B cell (primary cell): ENCODE data around the gene ARHGEF4. TPM values are rescaled to one million over a fixed set of nuclear protein-coding genes. Genes with fewer than 3 reads are reported as not detected.

Experiments
- ATAC-seq: fragments of 200-7000 bp; cut with Tn5 transposase; one replicate; pipeline ENCODE4 v1.10.0; 2021; ENCODE audit warnings: low read depth, mild to moderate bottlenecking, moderate number of reproducible peaks, moderate library complexity
- CTCF ChIA-PET: fragments of 350-600 bp; sonication (Branson Sonifier 250); formaldehyde crosslinking; loops from one replicate; lab custom pipeline; 2021; ENCODE audit warnings: antibody characterized with exemption, inconsistent platforms; lab: Charles Lee
- POLR2A ChIA-PET: fragments of 350-600 bp; sonication (Branson Sonifier 250); formaldehyde crosslinking; loops from one replicate; lab custom pipeline; 2021; ENCODE audit warnings: antibody characterized with exemption; lab: Charles Lee
- DNase-seq: peaks from one replicate; pipeline ENCODE4 v3.0.0; 2013
- H2AFZ ChIP-seq: 2 replicates; pipeline ENCODE4 v1.6.1; 2012; ENCODE audit warnings: mild to moderate bottlenecking, low read depth, low read length; ENCODE audit not compliant: insufficient read depth, poor library complexity, severe bottlenecking
- H3K27ac ChIP-seq, 2 donors: 1 replicate in 1 of 2; 2 replicates in 1 of 2; pipeline ENCODE4 v1.5.1; 2012 to 2013; ENCODE audit warnings: low read length in 2 of 2, mild to moderate bottlenecking in 2 of 2, moderate library complexity in 1 of 2
- H3K27me3 ChIP-seq, 4 experiments: fragments of 200-600 bp in 1 of 4; sonication (generic) in 1 of 4; replicated peaks in 1 of 4; 1 replicate in 2 of 4; 2 replicates in 2 of 4; pipeline versions ENCODE4 v1.6.1 to v1.7.0; 2013 to 2016; ENCODE audit warnings: low read length in 3 of 4, mild to moderate bottlenecking in 2 of 4, mixed read lengths in 1 of 4, moderate library complexity in 1 of 4; ENCODE audit not compliant: insufficient read depth in 4 of 4, control insufficient read depth in 3 of 4; ENCODE audit errors: control extremely low read depth in 1 of 4
- H3K36me3 ChIP-seq, 2 experiments: replicated peaks in 1 of 2; 1 replicate in 1 of 2; 2 replicates in 1 of 2; pipeline versions ENCODE4 v1.6.1 to v1.7.1; 2013; ENCODE audit warnings: low read length in 1 of 2; ENCODE audit not compliant: insufficient read depth in 2 of 2, control insufficient read depth in 1 of 2; ENCODE audit errors: control extremely low read depth in 1 of 2, extremely low read depth in 1 of 2
- H3K4me1 ChIP-seq, 2 donors: fragments of 200-600 bp in 1 of 2; sonication (generic) in 1 of 2; 1 replicate in 1 of 2; 2 replicates in 1 of 2; pipeline versions ENCODE4 v1.5.1 to v1.6.1; 2013 to 2017; ENCODE audit warnings: low read length in 2 of 2; ENCODE audit not compliant: control insufficient read depth in 2 of 2, insufficient read depth in 2 of 2
- H3K4me2 ChIP-seq: replicated peaks from 2 replicates; pipeline ENCODE3; 2012; ENCODE audit warnings: mild to moderate bottlenecking, low read depth, low read length; ENCODE audit not compliant: poor library complexity, severe bottlenecking
- H3K4me3 ChIP-seq, 5 experiments: fragments of 200-600 bp in 1 of 5; sonication (generic) in 1 of 5; 1 replicate in 3 of 5; 2 replicates in 2 of 5; pipeline versions ENCODE4 v1.5.1 to v1.7.0; 2011 to 2016; ENCODE audit warnings: low read length in 4 of 5, mild to moderate bottlenecking in 4 of 5, low read depth in 2 of 5, control low read depth in 1 of 5, moderate library complexity in 1 of 5; ENCODE audit not compliant: insufficient read depth in 1 of 5; ENCODE audit errors: control extremely low read depth in 1 of 5, extremely low read depth in 1 of 5
- H3K79me2 ChIP-seq: fragments of 200-600 bp; sonication (generic); one replicate; pipeline ENCODE4 v1.6.0; 2016; ENCODE audit warnings: low read length; ENCODE audit not compliant: control insufficient read depth, insufficient read depth
- H3K9ac ChIP-seq: fragments of 200-600 bp; sonication (generic); 2 replicates; pipeline ENCODE4 v1.6.1; 2017; ENCODE audit warnings: mild to moderate bottlenecking, low read length, moderate library complexity
- H3K9me3 ChIP-seq, 3 donors: one replicate each; pipeline versions ENCODE4 v1.6.1 to v1.7.1; 2013; ENCODE audit warnings: low read length in 2 of 3; ENCODE audit not compliant: control insufficient read depth in 2 of 3, insufficient read depth in 1 of 3; ENCODE audit errors: control extremely low read depth in 1 of 3
- H4K20me1 ChIP-seq: 2 replicates; pipeline ENCODE4 v1.6.0; 2012; ENCODE audit warnings: mild to moderate bottlenecking, low read length; ENCODE audit not compliant: insufficient read depth, control insufficient read depth, poor library complexity, severe bottlenecking
- H3K27ac Mint-ChIP-seq: one replicate; pipeline ENCODE4 v1.8.0; 2021; ENCODE audit warnings: mixed read lengths
- H3K27me3 Mint-ChIP-seq: one replicate; pipeline ENCODE4 v1.8.0; 2021; ENCODE audit warnings: mixed read lengths
- H3K4me1 Mint-ChIP-seq: one replicate; pipeline ENCODE4 v1.8.0; 2021; ENCODE audit warnings: mixed read lengths
- H3K4me3 Mint-ChIP-seq: one replicate; pipeline ENCODE4 v1.8.0; 2021; ENCODE audit warnings: mixed read lengths
- H3K9me3 Mint-ChIP-seq: one replicate; pipeline ENCODE4 v1.8.0; 2022; ENCODE audit warnings: mixed read lengths; ENCODE audit not compliant: insufficient read depth
- EZH2 ChIP-seq: IDR thresholded peaks from 2 replicates; pipeline ENCODE4 v1.6.1; 2012; ENCODE audit warnings: borderline replicate concordance, low read depth, mild to moderate bottlenecking, moderate library complexity, low read length; ENCODE audit not compliant: insufficient read depth, poor library complexity, severe bottlenecking
- WGBS: methylation state at CpG from one replicate; pipeline ENCODE4 v1.1.5; 2013; ENCODE audit warnings: missing lambda C conversion rate; ENCODE audit not compliant: insufficient coverage; 5-methylcytosine and 5-hydroxymethylcytosine counted together
- intact Hi-C: fragments of 100-400 bp; cut with micrococcal nuclease; formaldehyde crosslinking; loops from one replicate; pipeline ENCODE4 v1.10.0; 2022
- polyA plus RNA-seq: library from polyadenylated mRNA; depleted of rRNA; stranded (reverse); fragments of >200 nt; gene quantifications from 2 replicates; pipeline ENCODE4 v1.2.3, GENCODE V29; 2012
- total RNA-seq, 2 donors: library from RNA; stranded (reverse); fragments of 120-200 nt in 1 of 2; gene quantifications; 1 replicate in 1 of 2; 2 replicates in 1 of 2; pipeline versions ENCODE4 v1.2.3 to v1.2.4, GENCODE V29; 2013 to 2022
- TF ChIP-seq, protein P1 (sequence below): fragments of 200-600 bp; IDR thresholded peaks from one replicate; pipeline ENCODE4 v1.8.0; 2022; ENCODE audit warnings: antibody characterized with exemption, mild to moderate bottlenecking

Gene ARHGEF4
- total and polyA plus RNA-seq, 2 donors (not counting 1 experiment from before 2014, with no cell fraction given): 2.1 TPM; not detected in 1

DNA sequence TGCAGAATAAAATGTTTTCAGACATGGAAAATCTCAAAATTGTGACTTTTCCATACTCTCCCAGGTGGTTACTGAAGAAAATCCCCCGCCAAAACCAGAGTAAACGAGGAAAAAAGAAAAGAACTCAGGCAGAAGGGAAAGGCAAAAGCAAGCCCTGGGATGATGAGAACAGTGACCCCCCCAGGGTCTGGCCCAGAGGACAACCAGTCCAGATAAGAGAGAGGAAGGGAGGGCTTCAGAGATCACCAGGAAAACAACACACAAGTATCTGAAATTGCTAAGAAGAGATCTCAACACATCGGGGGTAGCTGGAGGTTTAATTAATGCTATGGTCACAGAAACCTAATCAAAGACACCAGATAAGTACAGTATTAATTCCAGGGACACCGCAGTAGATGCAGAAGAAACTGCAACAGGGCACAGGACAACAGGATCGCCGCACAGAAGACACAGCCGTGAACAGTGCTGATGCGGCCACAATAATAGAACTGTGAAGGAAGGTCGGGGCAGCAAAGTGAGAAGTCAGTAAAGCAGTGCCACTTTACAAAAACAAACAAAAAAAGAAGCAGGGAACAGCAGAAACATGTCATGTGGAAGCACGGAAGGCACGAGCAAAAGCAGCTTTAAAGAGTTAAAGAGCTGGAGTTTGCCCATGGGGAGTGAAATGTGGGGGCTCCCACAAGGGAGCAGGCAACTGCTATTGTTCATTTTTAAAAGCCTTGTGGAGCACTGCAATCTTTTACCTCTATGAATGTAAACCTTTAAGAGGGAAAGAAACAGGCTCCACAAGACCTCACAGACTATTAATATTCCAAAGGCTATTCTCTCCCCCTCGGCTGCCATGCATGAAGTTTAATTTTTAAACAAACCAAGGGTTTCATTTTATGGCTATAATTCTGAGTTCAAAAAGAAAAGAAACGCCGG is 228.1 kb downstream of the ARHGEF4 start:
- intact Hi-C loops: no loop called here
- DNase-seq (no peak), ATAC-seq (no peak)
- Histone ChIP-seq H3K27me3 (no peaks in the 10 kb centered on the region), H4K20me1 (peaks cover 69% of the 10 kb centered on the region), H3K4me3 (no peak overlapping the region), H2AFZ (no peak overlapping the region), H3K9ac (no peak overlapping the region), H3K79me2 (peaks cover 87% of the 10 kb centered on the region), H3K4me1 (no peaks in the 10 kb centered on the region), H3K9me3 (no peaks in the 10 kb centered on the region), H3K36me3 (peaks cover 0 to 50% of the 10 kb centered on the region in 2 experiments), H3K4me2 (no peak overlapping the region), H3K27ac (no peak overlapping the region)
- Mint-ChIP-seq H3K27me3 (no peaks in the 10 kb centered on the region), H3K9me3 (no peaks in the 10 kb centered on the region), H3K4me1 (peaks cover 11% of the 10 kb centered on the region), H3K27ac (no peak overlapping the region), H3K4me3 (no peak overlapping the region)
- CTCF ChIA-PET: no interaction called here
- TF ChIP-seq EZH2: no peak
- TF ChIP-seq, protein P1, sequence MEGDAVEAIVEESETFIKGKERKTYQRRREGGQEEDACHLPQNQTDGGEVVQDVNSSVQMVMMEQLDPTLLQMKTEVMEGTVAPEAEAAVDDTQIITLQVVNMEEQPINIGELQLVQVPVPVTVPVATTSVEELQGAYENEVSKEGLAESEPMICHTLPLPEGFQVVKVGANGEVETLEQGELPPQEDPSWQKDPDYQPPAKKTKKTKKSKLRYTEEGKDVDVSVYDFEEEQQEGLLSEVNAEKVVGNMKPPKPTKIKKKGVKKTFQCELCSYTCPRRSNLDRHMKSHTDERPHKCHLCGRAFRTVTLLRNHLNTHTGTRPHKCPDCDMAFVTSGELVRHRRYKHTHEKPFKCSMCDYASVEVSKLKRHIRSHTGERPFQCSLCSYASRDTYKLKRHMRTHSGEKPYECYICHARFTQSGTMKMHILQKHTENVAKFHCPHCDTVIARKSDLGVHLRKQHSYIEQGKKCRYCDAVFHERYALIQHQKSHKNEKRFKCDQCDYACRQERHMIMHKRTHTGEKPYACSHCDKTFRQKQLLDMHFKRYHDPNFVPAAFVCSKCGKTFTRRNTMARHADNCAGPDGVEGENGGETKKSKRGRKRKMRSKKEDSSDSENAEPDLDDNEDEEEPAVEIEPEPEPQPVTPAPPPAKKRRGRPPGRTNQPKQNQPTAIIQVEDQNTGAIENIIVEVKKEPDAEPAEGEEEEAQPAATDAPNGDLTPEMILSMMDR: no peak
- POLR2A ChIA-PET: no interaction called here
- 100% methylated on average over 3 of the region's 14 CpGs for WGBS

DNA sequence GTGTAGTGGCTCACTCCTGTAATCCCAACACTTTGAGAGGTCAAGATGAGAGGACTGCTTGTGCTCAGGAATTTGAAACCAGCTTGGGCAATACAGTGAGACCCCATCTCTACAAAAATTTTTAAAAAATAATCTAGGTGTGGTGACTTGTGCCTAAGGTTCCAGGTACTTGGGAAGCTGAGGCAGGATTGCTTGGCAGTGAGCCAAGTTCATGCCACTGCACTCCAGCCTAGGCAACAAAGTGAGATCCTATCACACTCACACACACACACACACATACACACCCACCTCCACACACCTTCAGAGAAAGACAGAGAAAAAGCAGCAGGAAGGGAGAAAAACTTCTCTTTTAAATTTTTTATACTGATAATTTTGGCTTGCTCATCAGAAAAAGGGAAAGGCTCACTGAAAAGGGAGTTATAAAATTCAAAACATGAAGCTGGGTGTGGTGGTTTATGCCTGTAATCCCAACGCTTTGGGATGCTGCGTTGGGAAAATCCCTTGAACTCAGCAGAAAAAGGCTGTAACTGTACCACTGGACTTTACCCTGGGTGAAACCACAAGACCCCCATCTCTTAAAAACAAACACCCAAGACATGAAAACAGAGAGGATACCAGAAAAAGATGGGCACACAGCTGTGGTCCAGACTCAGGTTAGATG is 230.9 kb downstream of the ARHGEF4 start:
- peaks cover 86% of the 10 kb centered on the region for H3K79me2 ChIP-seq
- no peaks in the 10 kb centered on the region for H3K4me1 ChIP-seq
- H3K9ac ChIP-seq: no peak overlapping the region
- ChIA-PET CTCF (no interaction called here), POLR2A (no interaction called here)
- no peak overlapping the region for H3K4me3 ChIP-seq
- no peak overlapping the region for H3K27ac ChIP-seq
- intact Hi-C loops: no loop called here
- Mint-ChIP-seq H3K27me3 (no peaks in the 10 kb centered on the region), H3K4me1 (peaks cover 4% of the 10 kb centered on the region), H3K4me3 (no peak overlapping the region), H3K27ac (no peak overlapping the region), H3K9me3 (no peaks in the 10 kb centered on the region)
- TF ChIP-seq, protein P1: no peak
- no peak for TF ChIP-seq EZH2
- peaks cover 82% of the 10 kb centered on the region for H4K20me1 ChIP-seq
- no peaks in the 10 kb centered on the region for H3K27me3 ChIP-seq
- H2AFZ ChIP-seq: no peak overlapping the region
- H3K4me2 ChIP-seq: no peak overlapping the region
- no peaks in the 10 kb centered on the region for H3K9me3 ChIP-seq
- ATAC-seq: no peak
- H3K36me3 ChIP-seq: peaks cover 6 to 54% of the 10 kb centered on the region in 2 experiments
- no CpG with 5 or more reads among the region's 2 CpGs for WGBS
- DNase-seq: no peak
